Left lobe of liver (tissue), 2 donors: Measurements from ENCODE around the gene BTNL3. TPM values are rescaled to one million over a fixed set of nuclear protein-coding genes. Genes with fewer than 3 reads are reported as not detected.
"Not testable (repeated sequence)": the region's sequence is repeated elsewhere in the genome, so short reads cannot be mapped to it uniquely, and the experiment has no call there.

Source experiments
- ATAC-seq: fragments of 200-7000 bp; cut with Tn5 transposase; one replicate; pipeline ENCODE4 v1.9.1; 2020; ENCODE audit warnings: mild to moderate bottlenecking, moderate library complexity
- DNase-seq: peaks from one replicate; pipeline ENCODE4 v3.0.0-alpha.2; 2020; ENCODE audit warnings: low spot score
- total RNA-seq: library from RNA; stranded (reverse); gene quantifications from one replicate; pipeline ENCODE4 v1.2.1, GENCODE V29; 2021
- donor health status: DM: no; HTN: no; CAD: no; lungs with moderate emphysema.
- donor health status: DM: no; HTN: yes; CAD: no.

The BTNL3 gene
- total RNA-seq, 1 donor from 2014 or later, result not detected

GRCh38 chr5:181045857-181046256 is 57.2 kb downstream of the BTNL3 start:
- not testable (repeated sequence) for DNase-seq, ATAC-seq

- no peak for DNase-seq
Measured at GRCh38 chr5:181047288-181047687, 58.6 kb downstream of the BTNL3 start.

GRCh38 chr5:181047921-181048320 is 59.3 kb downstream of the BTNL3 start:
- DNase-seq (no peak), ATAC-seq (no peak)

More at GRCh38 chr5:181047288-181047687, 58.6 kb downstream of the BTNL3 start:
- ATAC-seq, result no peak

GRCh38 chr5:181050016-181050415 is 61.4 kb downstream of the BTNL3 start:
- no peak for DNase-seq
- no peak for ATAC-seq

- ATAC-seq (no peak), DNase-seq (no peak)
Measured at GRCh38 chr5:181051841-181052671, 63.4 kb downstream of the BTNL3 start.

- ATAC-seq, result peak; percentile 51
- no peak for DNase-seq
Measured at GRCh38 chr5:181052672-181053487, 64.2 kb downstream of the BTNL3 start.

GRCh38 chr5:181053488-181054121 is 65.0 kb downstream of the BTNL3 start:
- peak; percentile 40 for ATAC-seq
- DNase-seq, result no peak

GRCh38 chr5:181054138-181054537 is 65.5 kb downstream of the BTNL3 start:
- no peak for ATAC-seq
- no peak for DNase-seq

GRCh38 chr5:181054871-181055459 is 66.3 kb downstream of the BTNL3 start:
- no peak for DNase-seq
- no peak for ATAC-seq

Other genes starting within 250 kb of the BTNL3 start
- not detected for gene OR2Y1, start 248.8 kb upstream of the BTNL3 start, total RNA-seq
- 115 TPM for gene MGAT1, start 186.0 kb upstream of the BTNL3 start, total RNA-seq
- gene ZFP62, start 127.6 kb upstream of the BTNL3 start, total RNA-seq, result 7.3 TPM
- 0.45 TPM for gene BTNL8, start 89.7 kb upstream of the BTNL3 start, total RNA-seq
- 8.8 TPM for gene BTNL9, start 51.4 kb downstream of the BTNL3 start, total RNA-seq
- gene OR2V1, start 142.3 kb downstream of the BTNL3 start, total RNA-seq, result not detected
- not detected for gene OR2V2, start 158.7 kb downstream of the BTNL3 start, total RNA-seq
- gene TRIM7, start 216.3 kb downstream of the BTNL3 start, total RNA-seq, result 0.23 TPM
- 23.0 TPM for gene TRIM41, start 234.4 kb downstream of the BTNL3 start, total RNA-seq